GM19452 (cell line): ENCODE measurements around the gene HS1BP3.

Source experiments
- ATAC-seq: cut with Tn5 transposase; IDR thresholded peaks from one replicate; pipeline ENCODE4 v1.9.1; 2021; ENCODE audit not compliant: unreplicated experiment

HS1BP3 gene

GRCh38 chr2:20675701-20676352 lies 24.9 kb upstream of the HS1BP3 start:
- ATAC-seq, result peak; percentile 50

DNA sequence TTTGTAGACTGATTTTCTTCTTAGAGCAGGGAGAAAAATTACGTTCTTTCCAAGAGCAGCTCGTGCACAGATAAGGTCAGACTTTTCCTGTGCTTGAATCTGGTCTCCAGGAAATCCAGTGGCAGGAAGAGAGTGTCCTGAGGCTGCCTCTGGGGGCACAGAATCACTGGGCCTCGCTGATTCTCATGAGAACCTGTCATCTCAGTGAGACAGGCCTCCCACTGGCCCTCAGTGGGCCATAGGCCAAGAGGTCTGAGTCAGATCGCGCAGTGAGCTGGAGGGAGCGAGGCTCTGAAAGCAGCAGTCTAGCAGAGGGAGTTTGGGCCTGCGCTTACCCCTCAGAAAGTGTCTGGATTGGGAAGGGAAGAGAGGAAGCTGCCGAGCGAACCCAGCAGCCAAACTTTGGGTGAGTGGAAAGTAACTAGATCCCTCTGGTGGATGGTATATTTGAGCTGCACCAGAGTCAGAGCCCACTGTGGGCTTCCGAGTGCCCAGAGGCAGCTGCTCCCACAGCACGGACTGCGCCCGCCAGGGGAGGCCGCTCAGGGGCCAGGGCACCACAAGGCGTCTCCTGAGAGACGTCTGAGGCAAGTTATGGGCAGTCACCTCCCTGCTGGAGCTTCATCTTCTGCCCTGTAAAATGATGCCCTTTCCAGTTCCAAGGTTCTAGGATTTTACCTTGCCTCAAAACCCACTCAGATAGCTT lies 24.2 kb upstream of the HS1BP3 start:
- ATAC-seq, result no peak

DNA sequence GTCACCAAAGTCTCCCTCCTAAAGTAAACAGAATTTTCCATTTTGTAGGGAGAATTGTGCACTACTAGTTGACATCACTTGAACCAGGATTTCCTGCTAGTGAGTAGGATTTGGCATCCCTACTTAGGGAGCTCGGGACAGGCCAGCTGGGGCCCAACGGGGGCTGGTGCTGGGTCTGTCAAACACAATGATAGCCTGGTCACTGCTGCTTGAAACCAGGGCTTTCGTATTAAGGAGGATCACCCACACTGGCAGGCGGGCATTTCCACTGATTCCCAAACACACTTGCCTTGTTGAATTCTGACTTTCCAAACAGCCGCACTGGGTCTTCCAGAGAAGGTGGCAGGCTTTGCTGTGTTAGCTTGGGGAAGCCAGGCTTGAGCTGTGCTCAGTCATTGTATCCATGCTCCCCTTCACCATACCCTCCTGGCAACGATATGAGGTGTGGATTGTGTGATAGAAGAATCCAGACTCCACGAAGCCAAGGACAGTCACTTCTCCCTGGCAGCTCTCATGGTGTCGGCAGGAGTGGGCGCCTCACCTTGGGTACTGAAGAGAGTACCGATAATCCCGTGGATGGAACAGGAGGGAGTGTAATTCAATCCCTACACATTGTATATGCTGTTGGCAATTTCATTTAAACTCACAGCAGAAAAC lies 23.5 kb upstream of the HS1BP3 start:
- ATAC-seq, result no peak

DNA sequence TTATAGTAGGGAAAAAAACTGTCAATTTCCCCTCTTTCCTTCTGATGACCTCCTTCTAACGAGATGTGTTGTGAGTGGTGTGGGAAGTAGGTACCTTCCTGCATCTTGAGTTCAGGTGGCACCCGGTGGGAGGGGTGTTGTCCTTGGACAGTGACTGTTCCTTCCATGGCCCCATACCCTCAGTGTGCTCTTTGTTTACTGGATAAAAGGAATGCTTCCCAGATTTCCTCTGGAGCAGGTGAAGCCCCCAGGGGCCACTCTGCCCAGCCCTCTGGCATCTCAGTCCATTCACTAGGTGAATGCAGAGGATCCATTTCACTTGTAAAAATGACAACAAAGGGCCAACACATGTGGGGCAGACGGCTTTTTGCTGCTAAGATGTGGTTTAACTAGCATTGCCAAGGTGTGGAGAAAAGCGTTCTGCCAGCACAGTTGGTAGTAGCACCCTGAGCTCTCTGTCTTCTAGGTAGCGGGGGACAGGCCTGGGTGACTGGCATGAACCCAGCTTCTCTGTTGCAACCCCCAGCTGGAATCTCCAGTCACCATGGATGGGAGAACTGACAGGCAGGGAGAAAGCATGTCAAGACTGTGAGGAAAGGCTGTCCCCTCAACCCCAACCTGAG lies 22.9 kb upstream of the HS1BP3 start:
- no peak for ATAC-seq

DNA sequence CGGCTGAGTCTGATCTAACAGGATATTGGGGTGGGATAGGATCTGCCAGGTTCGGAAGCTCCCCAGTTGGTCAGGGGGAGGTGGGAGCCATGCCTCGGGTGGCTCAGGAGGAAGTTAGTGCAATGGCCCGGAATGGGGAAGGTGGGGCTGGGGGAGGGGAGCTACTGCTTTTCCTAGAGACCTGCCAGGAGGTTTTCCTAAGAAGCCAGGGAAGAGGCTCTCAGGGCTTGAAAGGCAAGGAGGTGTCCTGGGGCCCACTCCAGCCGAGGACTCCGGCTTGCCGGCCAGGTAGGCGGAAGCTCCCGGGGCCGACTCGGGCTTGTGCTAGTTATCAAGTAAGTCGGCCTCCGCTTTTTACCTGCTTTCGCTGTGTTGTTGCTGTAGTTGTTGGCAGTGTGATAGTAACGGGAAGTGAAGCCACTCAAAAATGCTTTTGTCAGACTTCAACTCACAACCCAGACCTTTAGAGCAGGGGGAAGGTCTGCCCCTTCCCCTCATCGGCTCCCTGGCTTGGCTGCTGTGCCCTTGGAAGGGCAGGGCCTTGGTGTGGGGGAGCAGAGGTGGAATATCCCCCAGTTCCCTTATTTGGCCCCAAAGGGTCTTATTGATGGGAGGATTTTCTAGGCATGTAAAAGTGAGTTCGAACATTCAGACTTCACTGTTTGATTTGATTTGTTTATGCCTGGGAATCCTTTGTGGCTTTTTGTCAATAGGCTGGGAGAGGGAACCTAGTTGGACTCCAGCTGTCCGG lies 21.5 kb upstream of the HS1BP3 start:
- no peak for ATAC-seq

- ATAC-seq, result no peak
Observed at GRCh38 chr2:20671736-20672080, 20.8 kb upstream of the HS1BP3 start.

DNA sequence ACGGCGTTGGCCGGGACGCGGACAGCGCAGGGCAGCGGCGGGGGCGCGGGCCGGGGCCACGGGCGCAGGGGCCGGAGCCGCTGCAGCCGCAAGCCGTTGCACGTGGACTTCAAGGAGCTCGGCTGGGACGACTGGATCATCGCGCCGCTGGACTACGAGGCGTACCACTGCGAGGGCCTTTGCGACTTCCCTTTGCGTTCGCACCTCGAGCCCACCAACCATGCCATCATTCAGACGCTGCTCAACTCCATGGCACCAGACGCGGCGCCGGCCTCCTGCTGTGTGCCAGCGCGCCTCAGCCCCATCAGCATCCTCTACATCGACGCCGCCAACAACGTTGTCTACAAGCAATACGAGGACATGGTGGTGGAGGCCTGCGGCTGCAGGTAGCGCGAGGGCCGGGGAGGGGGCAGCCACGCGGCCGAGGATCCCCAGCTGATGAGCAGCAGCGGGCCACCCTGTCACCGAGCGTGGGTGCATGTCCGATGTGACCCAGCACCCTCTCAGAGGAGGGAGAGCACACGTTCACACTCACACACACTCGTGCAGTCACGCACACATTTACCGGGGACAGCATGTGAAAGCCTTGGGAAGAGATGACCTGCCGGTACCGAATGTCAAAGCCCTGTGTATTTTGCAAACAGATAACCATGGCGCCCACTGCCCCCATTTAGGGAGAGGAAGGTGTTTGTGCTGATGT lies 20.3 kb upstream of the HS1BP3 start:
- ATAC-seq, result no peak

DNA sequence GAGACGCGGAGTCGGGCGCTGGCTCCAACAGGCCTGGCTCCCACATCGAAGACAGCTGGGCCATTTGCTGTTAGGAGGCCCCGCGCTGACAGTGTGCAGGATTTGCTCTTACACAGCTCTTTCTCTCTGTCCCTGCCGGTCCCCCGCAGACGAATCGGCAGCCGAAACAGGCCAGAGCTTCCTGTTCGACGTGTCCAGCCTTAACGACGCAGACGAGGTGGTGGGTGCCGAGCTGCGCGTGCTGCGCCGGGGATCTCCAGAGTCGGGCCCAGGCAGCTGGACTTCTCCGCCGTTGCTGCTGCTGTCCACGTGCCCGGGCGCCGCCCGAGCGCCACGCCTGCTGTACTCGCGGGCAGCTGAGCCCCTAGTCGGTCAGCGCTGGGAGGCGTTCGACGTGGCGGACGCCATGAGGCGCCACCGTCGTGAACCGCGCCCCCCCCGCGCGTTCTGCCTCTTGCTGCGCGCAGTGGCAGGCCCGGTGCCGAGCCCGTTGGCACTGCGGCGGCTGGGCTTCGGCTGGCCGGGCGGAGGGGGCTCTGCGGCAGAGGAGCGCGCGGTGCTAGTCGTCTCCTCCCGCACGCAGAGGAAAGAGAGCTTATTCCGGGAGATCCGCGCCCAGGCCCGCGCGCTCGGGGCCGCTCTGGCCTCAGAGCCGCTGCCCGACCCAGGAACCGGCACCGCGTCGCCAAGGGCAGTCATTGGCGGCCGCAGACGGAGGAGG lies 19.6 kb upstream of the HS1BP3 start:
- ATAC-seq, result no peak

GRCh38 chr2:20669562-20670314 lies 18.8 kb upstream of the HS1BP3 start:
- no peak for ATAC-seq

DNA sequence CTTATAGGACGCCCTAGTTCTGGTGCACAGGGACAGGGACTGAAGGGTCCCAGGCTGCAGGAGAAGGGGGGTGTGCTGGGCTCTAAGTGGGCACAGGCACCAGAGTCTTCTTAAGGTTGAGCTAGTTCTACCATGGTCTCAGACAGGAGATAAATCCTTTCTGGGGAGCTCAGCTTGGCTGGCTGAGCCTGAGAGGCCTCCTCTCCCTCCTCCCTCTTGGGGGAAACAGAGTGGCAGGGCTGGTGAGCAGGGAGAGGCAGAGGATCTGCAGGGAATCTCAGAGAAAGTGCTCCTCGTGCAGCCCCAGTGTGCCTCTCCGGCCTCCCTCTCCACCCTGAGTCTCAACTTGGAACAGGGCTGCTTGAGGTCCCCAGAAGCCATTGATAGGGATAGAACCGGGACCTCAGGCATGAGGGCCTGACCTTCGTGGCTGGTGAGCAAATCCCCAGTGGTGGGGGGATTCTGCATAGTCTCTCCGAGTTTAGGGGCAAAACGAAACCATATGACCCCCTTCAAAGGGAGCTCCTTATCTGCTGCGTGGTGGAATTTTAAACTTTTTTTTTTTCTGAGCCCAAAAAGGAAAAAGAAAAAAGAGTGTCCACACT lies 18.1 kb upstream of the HS1BP3 start:
- no peak for ATAC-seq

DNA sequence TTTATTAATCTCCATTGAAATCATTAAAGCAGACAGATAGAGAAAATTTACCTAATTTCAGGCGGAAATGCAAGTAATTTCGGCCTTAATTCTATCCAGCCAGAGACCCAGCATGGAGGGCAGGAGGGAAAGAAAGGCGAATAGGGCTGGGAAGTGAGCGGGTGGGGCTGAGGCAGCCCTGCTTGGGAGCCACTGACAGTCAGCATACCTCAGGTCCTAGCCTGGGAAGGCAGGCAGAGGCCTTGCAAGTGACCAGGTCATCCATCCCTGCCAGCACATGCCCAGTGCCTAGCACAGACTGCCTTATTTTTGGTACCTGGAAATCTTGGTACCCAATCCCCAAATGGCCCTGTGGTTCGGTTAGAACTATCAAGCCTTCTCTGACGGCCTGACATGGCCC lies 17.6 kb upstream of the HS1BP3 start:
- no peak for ATAC-seq

DNA sequence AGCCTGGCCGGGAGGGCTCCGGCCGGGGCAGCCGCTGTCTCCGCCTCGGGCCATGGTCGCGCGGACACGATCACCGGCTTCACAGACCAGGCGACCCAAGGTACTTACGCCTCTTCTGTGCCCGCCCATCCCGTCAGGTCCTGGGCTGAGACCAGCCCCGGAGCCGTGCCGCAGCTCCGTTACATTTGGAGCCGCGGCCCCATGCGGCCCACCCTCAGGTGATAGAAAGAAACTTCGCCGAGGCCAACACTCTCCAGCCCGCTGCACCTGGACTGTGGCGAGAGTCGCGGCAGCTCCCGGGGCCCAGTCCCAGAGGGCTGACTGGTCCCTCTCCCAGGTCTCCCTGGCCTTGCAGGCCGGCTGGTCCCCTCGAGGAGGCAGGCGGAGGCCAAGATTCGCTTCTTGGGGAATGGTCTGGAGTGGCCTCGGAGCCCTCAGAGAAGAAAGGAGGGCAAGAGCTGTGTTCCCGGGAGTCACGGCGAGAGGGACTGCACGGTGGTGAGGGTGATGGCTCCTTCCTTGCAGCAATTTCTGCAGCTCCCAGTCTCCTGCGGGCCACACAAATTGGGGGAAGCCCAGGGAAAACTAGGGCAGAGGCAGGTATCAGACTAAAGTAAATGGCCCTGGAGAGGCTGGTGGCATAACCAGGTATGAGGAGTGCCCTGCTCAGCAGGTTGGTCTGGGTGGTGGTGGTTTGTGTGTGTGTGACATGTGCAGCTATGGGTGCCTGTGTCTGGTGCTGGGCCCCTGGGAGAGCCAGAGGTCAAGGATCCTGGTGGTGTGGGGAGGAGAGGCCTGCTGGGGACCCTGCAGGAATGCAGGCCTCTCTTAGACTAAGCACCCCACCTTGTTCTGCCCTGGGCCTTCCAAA lies 16.9 kb upstream of the HS1BP3 start:
- ATAC-seq, result no peak

DNA sequence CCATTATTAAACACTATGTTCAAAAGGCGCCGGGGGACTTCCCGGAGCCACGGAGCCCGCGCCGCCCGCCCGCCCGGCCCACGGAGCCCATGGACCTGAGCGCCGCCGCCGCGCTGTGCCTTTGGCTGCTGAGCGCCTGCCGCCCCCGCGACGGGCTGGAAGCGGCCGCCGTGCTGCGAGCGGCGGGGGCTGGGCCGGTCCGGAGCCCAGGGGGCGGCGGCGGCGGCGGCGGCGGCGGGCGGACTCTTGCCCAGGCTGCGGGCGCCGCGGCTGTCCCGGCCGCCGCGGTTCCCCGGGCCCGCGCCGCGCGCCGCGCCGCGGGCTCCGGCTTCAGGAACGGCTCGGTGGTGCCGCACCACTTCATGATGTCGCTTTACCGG lies 16.2 kb upstream of the HS1BP3 start:
- ATAC-seq, result no peak

DNA sequence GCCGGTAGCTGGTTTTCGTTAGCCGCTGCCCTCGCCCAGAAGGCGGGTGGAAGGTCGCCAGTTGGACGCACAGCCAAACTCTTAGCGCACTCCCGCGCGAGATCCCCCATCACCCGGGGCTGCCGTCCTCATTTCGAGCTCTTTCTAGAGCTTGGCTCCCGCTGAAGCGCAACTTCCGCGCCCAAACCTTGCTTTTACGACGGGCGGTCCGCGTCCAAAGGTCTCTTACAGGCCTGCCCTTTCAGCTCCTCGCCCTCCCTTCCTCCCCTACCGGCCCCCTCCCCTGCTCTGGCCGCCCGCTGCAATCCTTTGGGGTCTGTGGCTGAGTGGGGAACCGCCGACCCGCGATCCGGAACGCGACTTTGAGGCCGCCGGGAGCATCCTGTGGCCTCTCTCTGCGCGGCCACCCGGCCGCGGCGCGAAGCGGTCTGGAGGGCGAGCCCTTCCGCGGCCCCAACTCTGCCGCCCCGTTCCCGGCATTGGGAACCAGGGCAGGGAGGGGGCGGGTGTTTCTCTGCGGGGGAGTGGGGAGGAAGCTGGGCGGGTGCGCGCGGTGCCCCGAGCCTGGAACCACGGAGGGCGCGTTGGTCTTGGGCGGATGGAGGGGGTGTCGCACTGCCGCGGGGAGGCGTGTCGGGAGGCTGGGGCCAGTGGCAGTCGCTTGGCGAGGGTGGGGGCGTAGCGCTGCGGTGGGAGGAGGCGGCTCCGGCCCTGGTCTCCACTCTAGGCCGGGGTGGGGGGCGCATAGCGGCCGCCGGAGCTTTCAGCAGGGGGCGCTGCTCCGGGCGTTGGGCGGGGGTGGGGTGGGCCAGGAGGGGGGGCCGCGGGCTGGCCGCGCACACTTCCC lies 15.6 kb upstream of the HS1BP3 start, which contains the start of gene GDF7:
TSS of gene GDF7 (plus strand) at position 841 of the 847 bp plus-strand sequence. CDS start 96 bp downstream, outside the sequence.
- ATAC-seq, result no peak

DNA sequence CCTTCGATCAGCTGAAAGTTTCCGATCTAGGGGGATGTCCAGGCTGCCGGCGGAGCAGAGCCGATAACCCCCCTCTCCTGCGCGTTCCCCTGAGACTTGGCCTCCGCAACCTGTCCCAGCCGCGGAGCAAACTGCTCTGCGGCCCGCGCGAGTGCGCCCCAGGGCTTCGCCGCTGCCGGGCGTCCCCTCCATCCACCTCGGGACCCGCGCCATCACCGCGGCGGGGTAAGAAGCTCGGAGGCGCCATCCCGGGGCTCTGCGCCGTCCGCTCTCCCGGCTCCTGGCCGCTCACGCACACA lies 15.1 kb upstream of the HS1BP3 start:
- ATAC-seq, result no peak

DNA sequence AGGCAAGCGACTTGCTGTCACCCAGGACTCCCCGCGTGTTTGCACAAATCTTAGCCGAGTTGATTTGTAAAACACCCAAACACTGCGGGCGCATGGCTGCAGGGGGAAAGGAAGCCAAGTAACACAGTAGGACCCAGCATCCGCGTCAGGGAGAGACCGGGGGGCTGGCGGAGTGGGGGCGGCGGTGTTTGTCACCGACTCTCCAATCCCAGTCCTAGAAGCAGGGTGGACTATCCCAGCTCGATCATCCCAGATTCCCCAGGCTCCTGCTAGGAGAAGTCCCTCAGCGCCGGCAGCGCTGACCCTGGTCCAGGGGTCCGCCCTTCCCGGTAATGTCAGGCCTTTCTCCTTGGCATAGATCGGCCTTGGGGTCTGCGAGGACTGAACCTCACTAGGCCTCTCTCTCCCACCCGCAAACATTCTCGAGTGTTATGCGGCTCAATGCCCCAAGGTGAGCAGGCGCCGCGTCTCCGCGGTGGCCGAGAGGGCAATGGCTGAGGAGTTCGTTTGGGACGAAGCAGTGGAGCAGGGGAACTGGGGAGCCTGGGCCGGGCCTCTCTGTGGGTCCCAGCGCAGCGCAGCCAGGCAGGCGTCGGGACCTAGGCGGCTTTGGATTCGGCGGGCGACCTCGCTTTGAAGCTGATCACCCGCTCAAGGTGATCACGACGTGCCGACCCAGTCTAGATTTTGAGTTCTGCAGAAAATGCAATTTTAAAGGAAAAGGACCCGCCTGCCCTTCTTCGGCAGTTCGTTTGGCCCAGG lies 14.5 kb upstream of the HS1BP3 start:
- no peak for ATAC-seq
